HuH-7.5 (cell line): ENCODE results near the gene PARP14.
"Not testable (repeated sequence)": the region's sequence is repeated elsewhere in the genome, so short reads cannot be mapped to it uniquely, and the experiment has no call there.

Source experiments
- DNase-seq: peaks from one replicate; pipeline ENCODE4 v3.0.0; 2011; ENCODE audit warnings: low spot score

The PARP14 gene, protein sequence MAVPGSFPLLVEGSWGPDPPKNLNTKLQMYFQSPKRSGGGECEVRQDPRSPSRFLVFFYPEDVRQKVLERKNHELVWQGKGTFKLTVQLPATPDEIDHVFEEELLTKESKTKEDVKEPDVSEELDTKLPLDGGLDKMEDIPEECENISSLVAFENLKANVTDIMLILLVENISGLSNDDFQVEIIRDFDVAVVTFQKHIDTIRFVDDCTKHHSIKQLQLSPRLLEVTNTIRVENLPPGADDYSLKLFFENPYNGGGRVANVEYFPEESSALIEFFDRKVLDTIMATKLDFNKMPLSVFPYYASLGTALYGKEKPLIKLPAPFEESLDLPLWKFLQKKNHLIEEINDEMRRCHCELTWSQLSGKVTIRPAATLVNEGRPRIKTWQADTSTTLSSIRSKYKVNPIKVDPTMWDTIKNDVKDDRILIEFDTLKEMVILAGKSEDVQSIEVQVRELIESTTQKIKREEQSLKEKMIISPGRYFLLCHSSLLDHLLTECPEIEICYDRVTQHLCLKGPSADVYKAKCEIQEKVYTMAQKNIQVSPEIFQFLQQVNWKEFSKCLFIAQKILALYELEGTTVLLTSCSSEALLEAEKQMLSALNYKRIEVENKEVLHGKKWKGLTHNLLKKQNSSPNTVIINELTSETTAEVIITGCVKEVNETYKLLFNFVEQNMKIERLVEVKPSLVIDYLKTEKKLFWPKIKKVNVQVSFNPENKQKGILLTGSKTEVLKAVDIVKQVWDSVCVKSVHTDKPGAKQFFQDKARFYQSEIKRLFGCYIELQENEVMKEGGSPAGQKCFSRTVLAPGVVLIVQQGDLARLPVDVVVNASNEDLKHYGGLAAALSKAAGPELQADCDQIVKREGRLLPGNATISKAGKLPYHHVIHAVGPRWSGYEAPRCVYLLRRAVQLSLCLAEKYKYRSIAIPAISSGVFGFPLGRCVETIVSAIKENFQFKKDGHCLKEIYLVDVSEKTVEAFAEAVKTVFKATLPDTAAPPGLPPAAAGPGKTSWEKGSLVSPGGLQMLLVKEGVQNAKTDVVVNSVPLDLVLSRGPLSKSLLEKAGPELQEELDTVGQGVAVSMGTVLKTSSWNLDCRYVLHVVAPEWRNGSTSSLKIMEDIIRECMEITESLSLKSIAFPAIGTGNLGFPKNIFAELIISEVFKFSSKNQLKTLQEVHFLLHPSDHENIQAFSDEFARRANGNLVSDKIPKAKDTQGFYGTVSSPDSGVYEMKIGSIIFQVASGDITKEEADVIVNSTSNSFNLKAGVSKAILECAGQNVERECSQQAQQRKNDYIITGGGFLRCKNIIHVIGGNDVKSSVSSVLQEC (N-terminal part only)

DNA sequence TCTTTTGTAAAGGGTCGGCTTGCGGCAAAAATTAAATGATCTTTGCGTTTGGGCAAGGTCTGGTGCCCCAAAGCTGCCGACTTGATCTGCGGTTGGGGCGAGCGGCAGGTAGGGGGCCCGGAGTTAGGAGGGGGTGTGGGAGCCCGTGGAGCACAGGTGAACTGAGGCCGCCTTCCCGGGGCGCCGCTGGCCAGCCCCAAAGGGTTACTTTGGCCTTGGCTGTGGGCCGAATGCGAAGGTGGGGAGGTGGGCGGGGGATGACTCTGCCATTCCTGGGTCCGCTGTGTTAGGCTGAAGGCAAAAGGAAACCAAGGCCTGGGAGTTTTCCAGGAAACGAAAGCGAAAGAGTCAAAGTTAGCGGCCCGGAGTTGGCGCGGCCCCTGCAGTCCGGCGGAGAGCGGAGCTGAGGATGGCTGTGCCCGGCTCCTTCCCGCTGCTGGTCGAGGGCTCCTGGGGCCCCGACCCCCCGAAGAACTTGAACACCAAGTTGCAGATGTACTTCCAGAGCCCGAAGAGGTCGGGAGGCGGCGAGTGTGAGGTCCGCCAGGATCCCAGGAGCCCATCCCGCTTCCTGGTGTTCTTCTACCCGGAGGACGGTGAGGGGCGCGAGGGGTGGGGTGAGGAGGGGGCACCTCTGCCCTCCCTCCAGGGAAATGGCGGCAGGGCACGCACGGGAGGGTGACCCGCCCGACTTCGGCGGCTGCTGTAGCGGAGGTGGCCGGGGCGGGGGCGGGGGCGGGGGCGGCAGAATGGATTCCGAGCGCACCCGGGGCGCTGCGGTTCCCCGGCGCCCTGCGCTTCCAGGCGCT, at the start of gene PARP14:
Gene PARP14 (plus strand): TSS at position 365 of the 809 bp plus-strand sequence. CDS start 45 bp downstream, at position 410.
- peak; percentile 23 for DNase-seq

DNA sequence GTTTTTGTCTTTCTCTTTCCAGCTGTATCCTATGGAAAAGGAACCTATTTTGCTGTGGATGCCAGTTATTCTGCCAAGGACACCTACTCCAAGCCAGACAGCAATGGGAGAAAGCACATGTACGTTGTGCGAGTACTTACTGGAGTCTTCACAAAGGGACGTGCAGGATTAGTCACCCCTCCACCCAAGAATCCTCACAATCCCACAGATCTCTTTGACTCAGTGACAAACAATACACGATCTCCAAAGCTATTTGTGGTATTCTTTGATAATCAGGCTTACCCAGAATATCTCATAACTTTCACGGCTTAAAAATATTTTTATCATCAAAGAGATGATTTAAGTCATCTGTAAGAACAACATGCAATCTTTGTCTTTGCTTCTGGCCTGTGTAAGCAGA, 44.9 kb upstream of the PARP14 start:
- no peak for DNase-seq

DNA sequence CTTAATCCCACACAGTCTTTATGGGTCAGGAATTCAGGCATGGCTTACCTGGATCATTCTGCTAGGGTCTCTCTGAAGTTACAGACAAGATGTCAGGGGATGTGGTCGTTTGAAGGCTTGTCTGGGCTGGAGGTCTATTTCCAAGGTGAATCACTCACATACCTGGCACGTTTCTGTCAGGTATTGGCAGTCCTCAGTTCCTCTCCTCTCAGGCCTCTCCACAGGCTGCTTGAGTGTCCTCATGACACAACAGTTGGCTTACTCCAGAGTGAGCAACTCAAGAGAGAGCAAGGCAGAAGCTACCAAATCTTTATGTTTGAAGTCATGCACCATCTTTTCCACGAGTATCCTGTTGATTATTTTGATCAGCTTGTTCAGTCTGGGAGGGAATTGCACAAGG, 43.9 kb upstream of the PARP14 start:
- DNase-seq = no peak

DNA sequence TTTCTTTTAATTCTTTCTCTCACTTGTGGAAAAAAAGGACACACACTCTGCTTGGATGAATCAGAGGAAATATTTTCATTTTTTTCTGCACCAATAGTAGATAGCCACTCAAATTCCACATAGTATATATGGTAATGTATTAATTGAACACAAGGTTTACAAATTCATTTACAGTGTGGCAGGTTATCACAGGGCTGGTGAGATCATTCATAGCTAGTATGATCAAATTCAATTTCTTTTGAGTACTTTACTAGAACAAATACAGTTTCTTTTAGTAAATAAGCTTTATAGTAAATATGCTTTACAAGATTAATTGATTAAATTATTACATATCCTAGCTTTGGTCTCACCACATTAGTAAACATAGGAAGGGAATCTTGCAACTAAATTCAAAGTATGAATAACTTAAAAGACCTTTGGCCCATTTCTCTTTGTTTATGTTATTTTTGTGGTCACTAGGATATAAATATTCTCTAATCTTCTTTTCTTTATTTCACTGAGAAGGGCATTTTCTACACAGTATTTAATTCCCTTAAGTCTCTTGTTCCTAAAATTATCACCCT, 40.1 kb upstream of the PARP14 start:
- no peak for DNase-seq

DNA sequence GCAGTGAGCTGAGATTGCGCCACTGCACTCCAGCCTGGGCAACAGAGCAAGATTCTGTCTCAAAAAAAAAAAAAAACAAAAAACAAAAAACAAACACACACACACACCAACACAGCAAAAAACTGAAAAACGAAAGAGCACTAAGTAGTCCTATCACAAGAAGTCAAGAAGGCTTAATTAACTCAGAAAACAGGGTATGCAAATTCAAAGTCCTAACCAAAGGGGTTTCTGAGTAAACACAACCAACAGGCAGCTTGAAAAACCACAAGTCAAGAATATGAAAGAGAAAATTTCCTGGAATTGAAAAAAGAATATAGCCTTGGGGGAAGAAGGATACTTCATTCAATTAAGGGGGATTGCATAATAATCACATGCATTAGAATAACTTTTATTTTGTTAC, 37.7 kb upstream of the PARP14 start:
- DNase-seq = no peak

DNA sequence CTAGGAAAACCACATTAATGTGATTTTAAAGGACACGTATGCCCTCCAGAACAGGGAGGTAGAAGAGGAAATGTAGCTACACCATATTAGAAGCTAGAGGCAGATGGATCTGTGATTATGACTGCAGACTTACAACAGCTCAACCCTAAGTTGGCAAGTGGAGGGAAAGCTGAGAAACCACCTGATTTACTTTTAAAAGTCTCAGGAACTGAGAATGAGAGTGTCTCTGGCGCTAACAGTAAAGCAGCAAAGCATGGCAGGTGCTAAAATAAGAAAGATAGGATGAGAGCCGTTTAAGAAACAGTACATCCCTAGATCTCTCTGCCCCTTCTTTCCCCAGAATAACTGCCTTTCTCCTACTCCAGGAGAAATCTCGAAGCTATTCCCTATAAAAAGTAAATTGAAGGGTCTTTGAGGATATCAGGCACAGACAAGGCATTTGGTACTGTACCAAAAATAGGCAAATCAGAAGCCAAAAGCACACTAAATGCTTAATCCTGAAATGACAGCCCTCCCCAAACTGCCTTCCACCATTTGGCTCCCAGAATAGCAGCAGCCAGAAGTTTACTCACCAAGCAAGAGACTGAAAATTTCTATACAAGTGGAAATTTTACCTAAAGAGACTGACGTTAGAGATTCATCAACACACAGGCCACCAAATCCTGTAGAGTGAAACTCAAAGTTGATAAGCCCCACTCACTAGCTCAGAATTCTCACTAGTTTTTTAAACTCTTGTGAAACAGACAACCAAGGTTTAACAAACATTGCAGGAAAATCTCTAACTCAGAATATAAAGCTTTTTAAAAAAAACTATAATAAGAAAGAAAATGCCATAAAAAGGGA, 34.3 kb upstream of the PARP14 start:
- DNase-seq = no peak

DNA sequence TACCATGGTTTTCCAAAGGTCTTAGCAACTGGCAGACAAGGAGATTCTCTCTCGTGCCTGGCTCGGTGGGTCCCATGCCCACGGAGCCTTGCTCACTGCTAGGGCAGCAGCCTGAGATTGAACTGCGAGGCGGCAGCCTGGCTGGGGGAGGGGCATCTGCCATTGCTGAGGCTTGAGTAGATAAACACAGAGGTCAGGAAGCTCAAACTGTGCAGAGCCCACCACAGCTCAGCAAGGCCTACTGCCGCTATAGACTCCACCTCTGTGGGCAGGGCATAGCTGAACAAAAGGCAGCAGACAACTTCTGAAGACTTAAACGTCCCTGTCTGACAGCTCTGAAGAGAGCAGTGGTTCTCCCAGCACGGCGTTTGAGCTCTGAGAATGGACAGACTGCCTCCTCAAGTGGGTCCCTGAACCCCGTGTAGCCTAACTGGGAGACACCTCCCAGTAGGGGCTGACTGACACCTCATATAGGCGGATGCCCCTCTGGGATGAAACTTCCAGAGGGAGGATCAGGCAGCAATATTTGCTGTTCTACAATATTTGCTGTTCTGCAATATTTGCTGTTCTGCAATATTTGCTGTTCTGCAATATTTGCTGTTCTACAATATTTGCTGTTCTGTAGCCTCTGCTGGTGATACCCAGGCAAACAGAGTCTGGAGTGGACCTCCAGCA, 29.3 kb upstream of the PARP14 start:
- not testable (repeated sequence) for DNase-seq

DNA sequence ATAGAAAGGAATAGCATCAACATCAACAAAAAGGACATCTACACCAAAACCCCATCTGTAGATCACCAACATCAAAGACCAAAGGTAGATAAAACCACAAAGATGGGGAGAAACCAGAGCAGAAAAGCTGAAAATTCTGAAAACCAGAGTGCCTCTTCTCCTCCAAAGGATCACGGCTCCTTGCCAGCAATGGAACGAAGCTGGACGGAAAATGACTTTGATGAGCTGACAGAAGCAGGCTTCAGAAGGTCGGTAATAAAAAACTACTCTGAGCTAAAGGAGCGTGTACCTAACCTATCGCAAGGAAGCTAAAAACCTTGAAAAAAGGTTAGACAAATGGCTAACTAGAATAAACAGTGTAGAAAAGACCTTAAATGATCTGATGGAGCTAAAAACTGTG, 28.7 kb upstream of the PARP14 start:
- DNase-seq = not testable (repeated sequence)

DNA sequence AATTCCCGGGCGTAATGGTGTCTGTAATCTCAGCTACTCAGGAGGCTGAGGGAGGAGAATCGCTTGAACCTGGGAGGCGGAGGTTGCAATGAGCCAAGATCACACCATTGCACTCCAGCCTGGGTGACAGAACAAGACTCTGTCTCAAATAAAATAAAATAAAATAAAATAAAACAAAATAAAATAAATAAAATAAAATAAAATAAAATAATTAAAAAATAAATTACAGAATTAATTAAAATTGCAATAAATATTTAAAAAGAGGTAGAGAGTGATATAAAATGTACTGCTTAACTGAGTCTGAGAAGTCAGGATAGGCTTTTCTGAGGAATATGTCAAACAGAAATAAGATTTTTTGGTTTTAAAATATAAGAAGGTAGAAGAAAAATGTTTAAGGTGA, 22.3 kb upstream of the PARP14 start:
- not testable (repeated sequence) for DNase-seq

DNA sequence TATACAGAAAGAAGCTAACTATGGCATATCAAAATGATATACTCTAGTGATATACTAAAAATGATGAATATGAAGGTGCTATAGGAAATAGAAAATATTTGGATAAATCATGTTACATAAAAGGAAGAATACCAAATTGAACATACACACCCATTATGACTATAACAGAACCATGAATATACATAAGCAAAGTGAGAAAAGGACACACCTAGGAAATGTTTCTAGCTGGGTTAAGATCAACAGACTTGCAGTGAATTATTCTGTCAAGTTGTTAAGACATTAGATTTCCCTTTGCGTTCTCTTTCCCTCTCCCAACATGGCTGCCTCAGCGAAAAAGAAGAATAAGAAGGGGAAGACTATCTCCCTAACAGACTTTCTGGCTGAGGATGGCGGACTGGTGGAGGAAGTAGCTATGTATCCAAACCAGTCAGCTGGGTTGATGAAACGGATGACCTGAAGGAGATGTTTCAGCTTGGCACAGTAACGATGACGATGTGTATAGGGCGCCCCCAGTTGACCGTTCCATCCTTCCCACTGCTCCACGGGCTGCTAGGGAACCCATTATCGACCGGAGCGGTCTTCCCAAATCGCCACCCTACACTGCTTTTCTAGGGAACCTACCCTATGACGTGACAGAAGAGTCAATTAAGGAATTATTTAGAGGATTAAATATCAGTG, 20.2 kb upstream of the PARP14 start:
- DNase-seq = no peak

DNA sequence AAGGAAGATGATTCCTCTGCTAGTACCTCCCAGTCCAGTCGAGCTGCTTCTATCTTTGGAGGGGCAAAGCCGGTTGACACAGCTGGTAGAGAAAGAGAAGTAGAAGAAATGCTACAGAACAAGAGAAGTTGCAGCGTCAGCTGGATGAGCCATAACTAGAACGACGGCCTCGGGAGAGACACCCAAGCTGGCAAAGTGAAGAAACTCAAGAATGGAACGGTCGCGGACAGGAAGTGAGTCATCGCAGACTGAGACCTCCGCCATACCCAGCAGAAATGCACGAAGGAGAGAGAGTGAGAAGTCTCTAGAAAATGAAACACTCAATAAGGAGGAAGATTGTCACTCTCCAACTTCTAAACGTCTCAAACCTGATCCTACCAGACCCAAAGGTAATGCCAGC, 19.0 kb upstream of the PARP14 start:
- DNase-seq = no peak

DNA sequence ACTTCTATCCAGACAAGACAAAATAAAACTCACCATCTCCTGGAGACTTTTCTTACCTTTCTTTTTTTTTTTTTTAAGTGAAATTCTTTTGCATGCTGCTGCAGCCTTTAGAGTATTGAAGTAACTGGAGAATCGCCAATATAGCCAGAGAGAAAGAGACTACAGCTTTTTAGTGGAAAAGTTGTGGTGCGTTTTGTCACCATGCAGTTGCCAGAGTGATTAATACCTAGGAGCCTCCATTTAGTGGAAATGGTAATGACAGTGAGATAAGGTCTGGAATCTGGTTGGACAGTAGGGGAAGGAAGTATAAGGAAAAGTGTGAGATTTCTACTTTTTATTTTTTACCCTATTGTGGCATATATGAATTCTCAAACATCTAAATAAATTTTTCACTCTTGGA, 18.1 kb upstream of the PARP14 start:
- no peak for DNase-seq

DNA sequence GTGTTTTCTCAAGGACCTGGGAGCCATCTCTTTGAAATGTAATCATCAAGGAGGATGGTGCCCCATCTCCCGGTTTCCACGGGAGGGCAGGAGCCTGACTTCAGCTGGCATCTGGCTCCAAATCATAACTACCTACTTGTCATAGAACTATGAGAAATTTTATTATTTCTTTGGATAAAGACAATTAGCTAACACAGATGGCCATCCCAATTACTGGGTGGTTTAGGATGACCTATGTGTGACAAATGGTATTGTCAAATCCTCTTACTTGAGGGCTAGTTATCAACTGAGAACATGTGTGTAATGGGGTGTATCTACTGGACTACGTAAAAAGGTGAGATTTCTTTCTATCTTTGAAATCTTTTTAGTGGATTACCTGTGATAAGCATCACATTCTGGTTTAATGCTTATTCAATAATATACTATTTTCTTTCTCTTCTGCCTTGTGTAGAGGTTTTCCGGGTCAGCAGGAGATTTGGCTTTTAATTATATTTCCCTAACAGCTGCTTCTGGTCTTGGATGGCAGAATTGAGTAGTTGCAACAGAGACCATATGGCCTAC, 15.3 kb upstream of the PARP14 start:
- no peak for DNase-seq

DNA sequence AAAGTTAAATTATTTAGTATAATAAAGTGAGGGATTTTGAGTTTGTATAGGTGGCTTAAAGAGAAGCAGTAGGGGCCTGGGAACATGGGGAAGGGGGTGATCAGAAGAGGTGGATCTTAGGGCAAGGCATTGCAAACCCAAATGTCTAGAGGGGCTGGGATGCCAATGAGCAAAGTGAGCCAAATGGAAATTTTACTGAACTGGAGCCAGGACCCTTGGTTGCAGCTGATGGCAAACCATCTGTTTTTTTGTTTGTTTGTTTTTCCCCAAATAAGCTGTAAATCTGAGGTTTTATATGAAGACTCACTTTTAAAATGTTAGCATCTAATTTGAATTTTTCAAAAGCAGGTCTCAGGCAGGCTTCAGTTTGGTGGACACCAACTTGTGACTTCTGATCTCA, 14.8 kb upstream of the PARP14 start:
- DNase-seq = no peak

DNA sequence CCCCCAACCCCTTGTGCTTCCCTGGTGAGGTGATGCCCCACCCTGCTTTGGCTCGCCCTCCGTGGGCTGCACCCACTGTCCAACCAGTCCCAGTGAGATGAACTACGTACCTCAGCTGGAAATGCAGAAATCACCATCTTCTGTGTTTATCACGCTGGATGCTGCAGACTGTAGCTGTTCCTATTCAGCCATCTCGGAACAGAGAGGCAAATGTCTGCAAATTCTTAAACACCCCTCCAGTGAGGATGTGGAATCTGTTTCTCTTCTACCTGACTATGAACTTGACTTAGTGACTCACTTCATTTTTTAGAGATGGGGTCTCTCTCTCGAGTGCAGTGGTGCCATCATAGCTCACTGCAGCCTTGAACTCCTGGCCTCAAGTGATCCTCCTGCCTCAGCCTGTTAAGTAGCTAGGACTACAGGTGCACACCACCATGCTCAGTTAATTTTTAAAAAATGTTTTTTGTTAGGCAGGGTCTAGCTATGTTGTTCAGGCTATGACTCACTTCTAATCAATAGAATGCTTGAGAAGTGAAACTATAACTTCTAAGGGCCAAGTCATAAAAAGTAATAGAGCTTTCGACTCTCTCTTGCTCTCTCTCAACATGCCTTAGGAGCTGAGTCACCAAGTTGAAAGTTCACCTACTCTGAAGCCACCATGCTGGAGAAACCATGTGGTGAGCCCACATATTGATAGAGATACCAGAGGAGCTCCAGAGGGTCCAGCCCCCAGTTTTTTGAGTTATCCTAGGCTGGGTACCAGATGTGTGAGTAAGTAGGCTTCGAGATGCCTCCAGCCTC, 11.5 kb upstream of the PARP14 start:
- DNase-seq = no peak

DNA sequence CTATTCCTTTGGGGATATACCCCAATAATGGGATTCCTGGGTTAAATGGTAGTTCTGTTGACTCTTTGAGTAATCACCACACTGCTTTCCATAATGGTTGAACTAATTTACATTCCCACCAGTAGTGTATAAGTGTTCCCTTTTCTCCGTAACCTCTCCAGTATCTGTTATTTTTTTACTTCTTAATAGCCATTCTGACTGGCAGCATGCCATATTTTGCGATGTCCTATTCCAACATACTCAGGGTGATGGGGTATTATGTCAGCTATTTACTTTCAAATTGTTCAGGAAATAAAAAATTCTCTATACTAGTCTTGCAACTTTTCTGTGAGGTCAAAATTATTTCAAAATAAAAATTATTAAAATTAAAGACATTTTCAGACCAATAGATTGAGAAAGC, 9.1 kb upstream of the PARP14 start:
- DNase-seq = no peak

DNA sequence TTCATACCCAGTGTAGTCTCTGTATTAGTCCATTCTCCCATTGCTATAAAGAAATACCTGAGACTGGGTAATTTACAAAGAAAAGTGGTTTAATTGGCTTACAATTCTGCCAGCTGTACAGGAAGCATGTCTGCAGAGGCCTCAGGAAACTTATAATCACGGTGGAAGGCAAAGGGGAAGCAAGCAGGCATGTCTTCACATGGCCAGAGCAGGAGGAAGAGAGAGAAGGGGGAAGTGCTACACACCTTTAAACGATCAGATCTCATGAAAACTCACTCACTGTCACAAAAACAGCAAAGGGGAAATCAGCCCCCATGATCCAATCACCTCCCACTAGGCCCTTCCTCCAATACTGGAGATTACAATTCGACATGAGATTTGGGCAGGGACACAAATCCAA, 6.3 kb upstream of the PARP14 start:
- DNase-seq = no peak

DNA sequence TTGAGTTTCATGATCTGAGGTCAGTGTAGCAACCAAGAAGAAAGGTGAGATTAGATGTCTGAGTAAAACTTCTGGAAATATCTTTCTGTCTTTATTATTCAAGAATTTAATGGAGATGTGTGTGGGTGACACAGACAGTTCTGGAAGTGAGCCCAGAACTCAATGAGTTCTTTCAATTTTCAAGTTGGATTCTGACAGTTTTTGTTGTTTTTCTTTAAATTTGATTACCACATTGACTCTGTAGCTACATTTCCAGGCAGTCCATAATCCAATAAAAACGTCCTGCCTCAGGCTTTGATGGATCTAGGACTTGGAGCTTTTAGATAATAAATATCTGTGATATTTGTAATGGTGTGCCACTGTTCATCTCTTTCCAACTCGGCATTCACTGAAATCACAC, 3.9 kb upstream of the PARP14 start:
- DNase-seq = no peak
